Retinal pigment epithelial cell (primary cell): ENCODE results near the gene TBC1D22A.

Experiments
- DNase-seq: peaks from one replicate; pipeline ENCODE4 v3.0.0-alpha.2; 2010; ENCODE audit warnings: low read depth
- H3K4me3 ChIP-seq: 2 replicates; pipeline ENCODE4 v1.5.1; 2011; ENCODE audit warnings: mild to moderate bottlenecking, low read length, control low read depth, moderate library complexity
- TF ChIP-seq, protein P1 (sequence below): conservative IDR thresholded peaks from 2 replicates; pipeline ENCODE4 v1.5.1; 2011; ENCODE audit warnings: low read depth, low read length, control low read depth, inconsistent platforms

TBC1D22A gene

DNA sequence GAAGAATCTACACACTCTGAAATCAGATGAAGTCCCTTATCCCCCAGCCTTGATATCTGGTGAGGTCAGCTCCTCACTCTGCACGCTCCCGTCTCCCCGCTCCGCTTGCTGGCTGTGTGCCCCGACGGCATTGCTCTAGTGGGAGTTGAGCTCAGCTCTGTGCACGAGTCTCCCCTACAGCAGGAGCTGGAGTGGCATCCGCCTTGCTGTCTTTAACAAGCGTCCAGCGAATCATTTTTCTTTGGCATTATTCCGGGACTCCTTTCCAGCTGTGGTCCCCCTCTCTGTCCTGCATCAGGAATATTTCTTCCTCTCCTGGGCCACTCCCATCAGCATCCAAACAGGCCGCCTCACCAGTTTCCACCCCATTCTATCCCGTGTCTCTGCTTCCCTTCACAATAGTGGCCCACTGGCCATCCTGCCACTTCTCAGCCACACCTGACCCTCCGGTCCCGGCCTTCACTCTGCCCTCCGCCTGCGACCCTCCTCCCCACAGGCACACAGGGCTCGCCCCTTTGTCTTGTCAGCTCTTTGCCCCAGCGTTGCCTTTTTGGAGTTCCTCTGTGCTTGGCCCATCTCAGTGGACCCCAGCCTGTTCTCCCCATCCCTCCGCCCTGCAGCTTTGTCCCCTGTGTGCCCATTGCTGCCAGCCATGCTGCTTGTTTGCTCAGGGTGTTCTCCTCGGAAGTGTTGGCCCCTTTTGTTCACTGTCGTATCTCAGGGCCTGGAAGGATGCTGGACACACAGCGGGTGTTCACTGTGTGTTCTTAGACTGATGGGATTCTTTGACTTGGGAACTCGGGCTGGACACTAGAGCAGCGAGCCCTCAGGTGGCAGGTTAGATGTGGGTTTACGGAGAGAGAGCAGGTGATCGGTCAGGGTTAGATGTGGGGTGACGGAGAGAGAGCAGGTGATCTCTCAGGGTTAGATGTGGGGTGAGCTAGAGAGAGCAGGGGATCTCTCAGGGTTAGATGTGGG is 441.8 kb downstream of the TBC1D22A start:
- DNase-seq: no peak
- no peak overlapping the region for H3K4me3 ChIP-seq
- TF ChIP-seq, protein P1, sequence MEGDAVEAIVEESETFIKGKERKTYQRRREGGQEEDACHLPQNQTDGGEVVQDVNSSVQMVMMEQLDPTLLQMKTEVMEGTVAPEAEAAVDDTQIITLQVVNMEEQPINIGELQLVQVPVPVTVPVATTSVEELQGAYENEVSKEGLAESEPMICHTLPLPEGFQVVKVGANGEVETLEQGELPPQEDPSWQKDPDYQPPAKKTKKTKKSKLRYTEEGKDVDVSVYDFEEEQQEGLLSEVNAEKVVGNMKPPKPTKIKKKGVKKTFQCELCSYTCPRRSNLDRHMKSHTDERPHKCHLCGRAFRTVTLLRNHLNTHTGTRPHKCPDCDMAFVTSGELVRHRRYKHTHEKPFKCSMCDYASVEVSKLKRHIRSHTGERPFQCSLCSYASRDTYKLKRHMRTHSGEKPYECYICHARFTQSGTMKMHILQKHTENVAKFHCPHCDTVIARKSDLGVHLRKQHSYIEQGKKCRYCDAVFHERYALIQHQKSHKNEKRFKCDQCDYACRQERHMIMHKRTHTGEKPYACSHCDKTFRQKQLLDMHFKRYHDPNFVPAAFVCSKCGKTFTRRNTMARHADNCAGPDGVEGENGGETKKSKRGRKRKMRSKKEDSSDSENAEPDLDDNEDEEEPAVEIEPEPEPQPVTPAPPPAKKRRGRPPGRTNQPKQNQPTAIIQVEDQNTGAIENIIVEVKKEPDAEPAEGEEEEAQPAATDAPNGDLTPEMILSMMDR: no peak

DNA sequence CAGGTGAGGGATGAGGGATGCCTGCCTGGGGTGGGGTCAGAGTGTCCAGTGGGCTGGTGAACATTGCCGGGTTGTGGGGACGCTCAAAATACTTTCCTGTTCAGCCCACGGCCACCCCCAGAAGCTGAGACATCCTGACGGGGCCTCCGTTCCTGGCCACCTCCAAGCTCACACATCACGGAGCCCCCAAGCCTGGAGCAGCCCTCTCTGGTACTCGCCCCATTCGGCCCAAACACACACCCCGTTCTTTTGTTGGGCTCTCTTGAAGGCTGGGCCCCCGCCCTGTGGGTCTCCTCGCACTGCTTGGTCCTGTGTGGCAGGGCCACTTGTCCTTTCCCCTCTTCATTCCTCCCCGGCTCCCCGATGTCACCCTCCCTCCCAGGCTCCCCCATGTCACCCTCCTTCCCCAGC is 442.6 kb downstream of the TBC1D22A start:
- DNase-seq: no peak
- TF ChIP-seq, protein P1: no peak
- no peak overlapping the region for H3K4me3 ChIP-seq

- no peak for DNase-seq
- no peak overlapping the region for H3K4me3 ChIP-seq
- TF ChIP-seq, protein P1: no peak
These were observed 443.1 kb downstream of the TBC1D22A start for GRCh38 chr22:47205554-47205953.

DNA sequence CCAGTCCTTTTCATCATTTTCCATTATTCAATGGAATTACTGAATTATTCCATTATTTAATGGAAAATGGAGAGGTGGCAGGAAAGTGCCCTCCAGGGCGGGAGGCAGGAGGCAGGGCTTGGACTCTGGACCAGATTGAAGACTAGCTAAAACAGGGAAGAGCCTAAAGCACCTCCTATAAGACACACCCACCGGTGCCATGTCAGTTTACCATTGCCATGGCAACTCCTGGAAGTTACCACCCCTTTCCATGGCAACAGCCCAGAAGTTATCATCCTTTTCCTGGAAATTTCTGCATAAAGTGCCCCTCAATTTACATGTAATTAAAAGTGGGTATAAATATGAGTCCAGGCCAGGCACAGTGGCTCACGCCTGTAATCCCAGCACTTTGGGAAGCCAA is 443.7 kb downstream of the TBC1D22A start:
- no peak overlapping the region for H3K4me3 ChIP-seq
- TF ChIP-seq, protein P1: no peak
- no peak for DNase-seq

DNA sequence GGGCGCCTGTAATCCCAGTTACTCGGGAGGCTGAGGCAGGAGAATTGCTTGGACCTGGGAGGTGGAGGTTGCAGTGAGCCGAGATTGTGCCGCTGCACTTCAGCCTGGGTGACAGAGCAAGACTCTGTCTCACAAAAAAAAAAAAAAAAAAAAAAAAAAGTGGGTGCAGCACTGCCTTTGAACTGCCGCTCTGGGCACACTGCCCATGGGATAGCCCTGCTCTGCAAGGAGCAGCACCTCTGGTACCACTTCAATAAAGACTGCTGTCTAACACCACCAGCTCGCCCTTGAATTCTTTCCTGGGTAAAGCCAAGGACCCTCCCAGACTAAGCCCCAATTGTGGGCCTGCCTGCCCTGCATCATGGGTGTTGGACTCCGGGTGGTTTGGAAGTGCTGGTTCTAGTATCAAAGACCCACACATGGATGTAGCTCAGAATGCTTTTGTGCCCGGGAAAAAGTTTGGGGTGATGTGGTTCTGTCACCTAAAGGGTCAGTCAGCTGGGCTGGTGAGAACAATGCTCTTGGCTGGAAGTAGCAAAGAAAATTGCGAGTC is 444.3 kb downstream of the TBC1D22A start:
- no peak overlapping the region for H3K4me3 ChIP-seq
- TF ChIP-seq, protein P1: no peak
- DNase-seq: no peak

DNA sequence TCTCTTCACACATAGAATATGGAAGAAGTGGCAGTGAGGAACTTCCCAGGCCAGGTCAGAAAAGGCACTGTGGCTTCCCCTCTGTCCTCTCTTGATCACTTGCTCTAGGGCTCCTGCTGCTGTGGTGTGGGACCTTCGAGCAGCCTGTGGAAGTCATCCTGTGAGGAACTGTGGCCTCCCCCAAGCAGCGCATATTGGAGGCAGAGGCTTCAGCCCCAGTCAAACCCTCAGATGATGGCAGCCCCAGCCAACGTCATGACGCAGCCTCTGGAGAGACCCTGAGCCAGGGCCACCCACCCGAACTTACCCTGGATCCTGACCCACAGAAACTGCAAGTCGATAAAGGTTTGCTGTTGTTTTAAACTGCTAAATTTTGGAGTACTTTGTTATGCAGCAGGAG is 444.9 kb downstream of the TBC1D22A start:
- DNase-seq: no peak
- H3K4me3 ChIP-seq: no peak overlapping the region
- TF ChIP-seq, protein P1: no peak
